ENCODE results near the gene DKK1.

DNA sequence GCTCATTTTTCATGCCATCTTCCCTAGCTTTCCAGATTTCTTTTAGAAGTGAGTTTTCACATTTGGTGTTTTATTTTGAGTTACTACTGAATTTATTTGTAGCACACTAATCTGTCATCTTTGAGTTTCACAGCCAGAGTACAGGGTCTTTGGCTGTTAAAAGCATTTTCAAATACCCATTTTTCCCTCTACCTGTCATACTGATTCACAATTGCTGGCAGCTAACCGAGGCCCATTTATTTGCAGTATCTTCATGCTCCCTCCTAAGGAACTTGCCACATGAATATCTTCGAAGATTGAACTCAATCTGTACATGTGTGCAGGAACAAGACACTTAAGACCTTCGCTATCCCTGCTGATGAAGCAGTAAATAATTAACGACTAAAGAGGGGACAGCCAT, 44.8 kb upstream of the DKK1 start:
- no peak for TF ChIP-seq CTCF (tag by site-specific recombination; IDR thresholded peaks at IDR 0.05)
- TF ChIP-seq PRDM1 (tag by site-specific recombination; IDR thresholded peaks at IDR 0.05), result no peak
- TF ChIP-seq, protein P1, sequence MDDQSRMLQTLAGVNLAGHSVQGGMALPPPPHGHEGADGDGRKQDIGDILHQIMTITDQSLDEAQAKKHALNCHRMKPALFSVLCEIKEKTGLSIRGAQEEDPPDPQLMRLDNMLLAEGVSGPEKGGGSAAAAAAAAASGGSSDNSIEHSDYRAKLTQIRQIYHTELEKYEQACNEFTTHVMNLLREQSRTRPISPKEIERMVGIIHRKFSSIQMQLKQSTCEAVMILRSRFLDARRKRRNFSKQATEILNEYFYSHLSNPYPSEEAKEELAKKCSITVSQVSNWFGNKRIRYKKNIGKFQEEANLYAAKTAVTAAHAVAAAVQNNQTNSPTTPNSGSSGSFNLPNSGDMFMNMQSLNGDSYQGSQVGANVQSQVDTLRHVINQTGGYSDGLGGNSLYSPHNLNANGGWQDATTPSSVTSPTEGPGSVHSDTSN (CRISPR knock-in tag; IDR thresholded peaks at IDR 0.05), result no peak
- TF ChIP-seq, protein P2, sequence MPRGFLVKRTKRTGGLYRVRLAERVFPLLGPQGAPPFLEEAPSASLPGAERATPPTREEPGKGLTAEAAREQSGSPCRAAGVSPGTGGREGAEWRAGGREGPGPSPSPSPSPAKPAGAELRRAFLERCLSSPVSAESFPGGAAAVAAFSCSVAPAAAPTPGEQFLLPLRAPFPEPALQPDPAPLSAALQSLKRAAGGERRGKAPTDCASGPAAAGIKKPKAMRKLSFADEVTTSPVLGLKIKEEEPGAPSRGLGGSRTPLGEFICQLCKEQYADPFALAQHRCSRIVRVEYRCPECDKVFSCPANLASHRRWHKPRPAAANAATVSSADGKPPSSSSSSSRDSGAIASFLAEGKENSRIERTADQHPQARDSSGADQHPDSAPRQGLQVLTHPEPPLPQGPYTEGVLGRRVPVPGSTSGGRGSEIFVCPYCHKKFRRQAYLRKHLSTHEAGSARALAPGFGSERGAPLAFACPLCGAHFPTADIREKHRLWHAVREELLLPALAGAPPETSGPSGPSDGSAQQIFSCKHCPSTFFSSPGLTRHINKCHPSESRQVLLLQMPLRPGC (tag by site-specific recombination; IDR thresholded peaks at IDR 0.05), result no peak
- no peak for TF ChIP-seq ZBTB7A (tag by site-specific recombination; IDR thresholded peaks at IDR 0.05; ENCODE audit: low read depth)
- TF ChIP-seq ZBTB1 (tag by site-specific recombination; IDR thresholded peaks at IDR 0.05), result no peak
- no peak for TF ChIP-seq ZNF24 (tag by site-specific recombination; IDR thresholded peaks at IDR 0.05)
- TF ChIP-seq, protein P3, sequence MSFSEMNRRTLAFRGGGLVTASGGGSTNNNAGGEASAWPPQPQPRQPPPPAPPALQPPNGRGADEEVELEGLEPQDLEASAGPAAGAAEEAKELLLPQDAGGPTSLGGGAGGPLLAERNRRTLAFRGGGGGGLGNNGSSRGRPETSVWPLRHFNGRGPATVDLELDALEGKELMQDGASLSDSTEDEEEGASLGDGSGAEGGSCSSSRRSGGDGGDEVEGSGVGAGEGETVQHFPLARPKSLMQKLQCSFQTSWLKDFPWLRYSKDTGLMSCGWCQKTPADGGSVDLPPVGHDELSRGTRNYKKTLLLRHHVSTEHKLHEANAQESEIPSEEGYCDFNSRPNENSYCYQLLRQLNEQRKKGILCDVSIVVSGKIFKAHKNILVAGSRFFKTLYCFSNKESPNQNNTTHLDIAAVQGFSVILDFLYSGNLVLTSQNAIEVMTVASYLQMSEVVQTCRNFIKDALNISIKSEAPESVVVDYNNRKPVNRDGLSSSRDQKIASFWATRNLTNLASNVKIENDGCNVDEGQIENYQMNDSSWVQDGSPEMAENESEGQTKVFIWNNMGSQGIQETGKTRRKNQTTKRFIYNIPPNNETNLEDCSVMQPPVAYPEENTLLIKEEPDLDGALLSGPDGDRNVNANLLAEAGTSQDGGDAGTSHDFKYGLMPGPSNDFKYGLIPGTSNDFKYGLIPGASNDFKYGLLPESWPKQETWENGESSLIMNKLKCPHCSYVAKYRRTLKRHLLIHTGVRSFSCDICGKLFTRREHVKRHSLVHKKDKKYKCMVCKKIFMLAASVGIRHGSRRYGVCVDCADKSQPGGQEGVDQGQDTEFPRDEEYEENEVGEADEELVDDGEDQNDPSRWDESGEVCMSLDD (tag by site-specific recombination; IDR thresholded peaks at IDR 0.05), result no peak
- TF ChIP-seq, protein P4, sequence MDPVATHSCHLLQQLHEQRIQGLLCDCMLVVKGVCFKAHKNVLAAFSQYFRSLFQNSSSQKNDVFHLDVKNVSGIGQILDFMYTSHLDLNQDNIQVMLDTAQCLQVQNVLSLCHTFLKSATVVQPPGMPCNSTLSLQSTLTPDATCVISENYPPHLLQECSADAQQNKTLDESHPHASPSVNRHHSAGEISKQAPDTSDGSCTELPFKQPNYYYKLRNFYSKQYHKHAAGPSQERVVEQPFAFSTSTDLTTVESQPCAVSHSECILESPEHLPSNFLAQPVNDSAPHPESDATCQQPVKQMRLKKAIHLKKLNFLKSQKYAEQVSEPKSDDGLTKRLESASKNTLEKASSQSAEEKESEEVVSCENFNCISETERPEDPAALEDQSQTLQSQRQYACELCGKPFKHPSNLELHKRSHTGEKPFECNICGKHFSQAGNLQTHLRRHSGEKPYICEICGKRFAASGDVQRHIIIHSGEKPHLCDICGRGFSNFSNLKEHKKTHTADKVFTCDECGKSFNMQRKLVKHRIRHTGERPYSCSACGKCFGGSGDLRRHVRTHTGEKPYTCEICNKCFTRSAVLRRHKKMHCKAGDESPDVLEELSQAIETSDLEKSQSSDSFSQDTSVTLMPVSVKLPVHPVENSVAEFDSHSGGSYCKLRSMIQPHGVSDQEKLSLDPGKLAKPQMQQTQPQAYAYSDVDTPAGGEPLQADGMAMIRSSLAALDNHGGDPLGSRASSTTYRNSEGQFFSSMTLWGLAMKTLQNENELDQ (tag by site-specific recombination; IDR thresholded peaks at IDR 0.05; ENCODE audit: low read depth), result no peak
- TF ChIP-seq, protein P5, sequence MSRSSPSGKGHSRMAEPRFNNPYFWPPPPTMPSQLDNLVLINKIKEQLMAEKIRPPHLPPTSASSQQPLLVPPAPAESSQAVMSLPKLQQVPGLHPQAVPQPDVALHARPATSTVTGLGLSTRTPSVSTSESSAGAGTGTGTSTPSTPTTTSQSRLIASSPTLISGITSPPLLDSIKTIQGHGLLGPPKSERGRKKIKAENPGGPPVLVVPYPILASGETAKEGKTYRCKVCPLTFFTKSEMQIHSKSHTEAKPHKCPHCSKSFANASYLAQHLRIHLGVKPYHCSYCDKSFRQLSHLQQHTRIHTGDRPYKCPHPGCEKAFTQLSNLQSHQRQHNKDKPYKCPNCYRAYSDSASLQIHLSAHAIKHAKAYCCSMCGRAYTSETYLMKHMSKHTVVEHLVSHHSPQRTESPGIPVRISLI (tag by site-specific recombination; IDR thresholded peaks at IDR 0.05), result no peak
- no peak for TF ChIP-seq ZNF274 (IDR thresholded peaks at IDR 0.05; ENCODE audit: low read length)
- TF ChIP-seq ZNF274 (tag by site-specific recombination; IDR thresholded peaks at IDR 0.05; ENCODE audit: borderline replicate concordance), result no peak
